ENCODE data around the gene MRPS35. TPM values are rescaled to one million over a fixed set of nuclear protein-coding genes. Genes with fewer than 3 reads are reported as not detected.

Gene MRPS35
- total RNA-seq (88.1 and 95.8 TPM in 2 replicates), polyA plus RNA-seq (50.7 and 67.4 TPM in 2 replicates)

- Histone ChIP-seq H3K27ac (peak within 1 kb of the TSS; percentile 90), H2AFZ (peak within 1 kb of the TSS; percentile 91), H3K9me3 (ENCODE audit: low read depth) (no peaks in the 10 kb centered on the region), H3K27me3 (no peaks in the 10 kb centered on the region), H3K4me1 (ENCODE audit: insufficient read depth) (peaks cover 8% of the 10 kb centered on the region), H3K4me2 (peak within 1 kb of the TSS; percentile 81), H3K4me3 (peak within 1 kb of the TSS; percentile 63), H3K9me2 (replicated peaks; ENCODE audit: insufficient read depth) (no peaks in the 10 kb centered on the region), H3K36me3 (replicated peaks; ENCODE audit: insufficient read depth, low read depth) (no peaks in the 10 kb centered on the region), H3K79me2 (peaks cover 48% of the 10 kb centered on the region), H4K20me1 (ENCODE audit: insufficient read depth, poor library complexity, severe bottlenecking) (no peaks in the 10 kb centered on the region)
- DNase-seq (ENCODE audit: low spot score): peak; percentile 95
- TF ChIP-seq CTCF (IDR thresholded peaks at IDR 0.05; ENCODE audit: poor library complexity) (peak; percentile 9), EZH2 (IDR thresholded peaks at IDR 0.05; ENCODE audit: borderline replicate concordance) (no peak), EZH2phosphoT487 (IDR thresholded peaks at IDR 0.05; ENCODE audit: low read depth, severe bottlenecking, unreplicated experiment) (no peak)
- under 1% methylated on average over 46 of the region's 46 CpGs for WGBS (ENCODE audit: low lambda C conversion rate, missing lambda C conversion rate)
These were observed at the start of gene MRPS35 for GRCh38 chr12:27710592-27711316. Gene MRPS35, plus strand, starts transcription at chr12:27710832. Its CDS starts 12 bp downstream, at chr12:27710844.

GRCh38 chr12:27665704-27666103 lies 44.9 kb upstream of the MRPS35 start:
- H3K27me3 ChIP-seq: no peaks in the 10 kb centered on the region
- H3K4me1 ChIP-seq (ENCODE audit: insufficient read depth): no peaks in the 10 kb centered on the region
- H3K4me3 ChIP-seq: no peak overlapping the region
- no peaks in the 10 kb centered on the region for H3K36me3 ChIP-seq (replicated peaks; ENCODE audit: insufficient read depth, low read depth)
- no peaks in the 10 kb centered on the region for H3K79me2 ChIP-seq
- DNase-seq (ENCODE audit: low spot score): no peak
- WGBS (ENCODE audit: low lambda C conversion rate, missing lambda C conversion rate): 77% methylated on average over 3 of the region's 3 CpGs
- no peak overlapping the region for H2AFZ ChIP-seq
- no peaks in the 10 kb centered on the region for H4K20me1 ChIP-seq (ENCODE audit: insufficient read depth, poor library complexity, severe bottlenecking)
- H3K4me2 ChIP-seq: no peak overlapping the region
- TF ChIP-seq EZH2 (IDR thresholded peaks at IDR 0.05; ENCODE audit: borderline replicate concordance) (no peak), CTCF (IDR thresholded peaks at IDR 0.05; ENCODE audit: poor library complexity) (no peak), EZH2phosphoT487 (IDR thresholded peaks at IDR 0.05; ENCODE audit: low read depth, severe bottlenecking, unreplicated experiment) (no peak)
- H3K9me3 ChIP-seq (ENCODE audit: low read depth): no peaks in the 10 kb centered on the region
- no peaks in the 10 kb centered on the region for H3K9me2 ChIP-seq (replicated peaks; ENCODE audit: insufficient read depth)
- H3K27ac ChIP-seq: no peak overlapping the region

GRCh38 chr12:27666510-27666909 lies 44.1 kb upstream of the MRPS35 start:
- no peak for DNase-seq (ENCODE audit: low spot score)
- H3K4me3 ChIP-seq: no peak overlapping the region
- H3K27ac ChIP-seq: no peak overlapping the region
- no peak overlapping the region for H3K4me2 ChIP-seq
- no peaks in the 10 kb centered on the region for H3K27me3 ChIP-seq
- no peak for TF ChIP-seq CTCF (IDR thresholded peaks at IDR 0.05; ENCODE audit: poor library complexity)
- TF ChIP-seq EZH2phosphoT487 (IDR thresholded peaks at IDR 0.05; ENCODE audit: low read depth, severe bottlenecking, unreplicated experiment): no peak
- no peak for TF ChIP-seq EZH2 (IDR thresholded peaks at IDR 0.05; ENCODE audit: borderline replicate concordance)
- H3K9me2 ChIP-seq (replicated peaks; ENCODE audit: insufficient read depth): no peaks in the 10 kb centered on the region
- WGBS (ENCODE audit: low lambda C conversion rate, missing lambda C conversion rate): 64% methylated on average over 3 of the region's 3 CpGs
- no peaks in the 10 kb centered on the region for H3K36me3 ChIP-seq (replicated peaks; ENCODE audit: insufficient read depth, low read depth)
- H3K79me2 ChIP-seq: no peaks in the 10 kb centered on the region
- no peaks in the 10 kb centered on the region for H3K4me1 ChIP-seq (ENCODE audit: insufficient read depth)
- no peaks in the 10 kb centered on the region for H4K20me1 ChIP-seq (ENCODE audit: insufficient read depth, poor library complexity, severe bottlenecking)
- no peak overlapping the region for H2AFZ ChIP-seq
- no peaks in the 10 kb centered on the region for H3K9me3 ChIP-seq (ENCODE audit: low read depth)

Data from hepatocyte (in vitro differentiated cells).